Kidney (tissue), 14 donors: ENCODE data around the gene KMT2C. TPM values are rescaled to one million over a fixed set of nuclear protein-coding genes. Genes with fewer than 3 reads are reported as not detected.
"Not testable (repeated sequence)": the region's sequence is repeated elsewhere in the genome, so short reads cannot be mapped to it uniquely, and the experiment has no call there.

Experiments used
- DNase-seq, 5 donors: peaks; one replicate each; pipeline ENCODE4 v3.0.0-alpha.2; 2013 to 2020
- FAIRE-seq: peaks from 2 replicates; lab custom pipeline; 2012; peaks lifted over from hg19 to GRCh38; lab: Jason Lieb, UNC
- H3K27ac ChIP-seq, 2 donors: one replicate each; pipeline ENCODE4 v1.7.0; 2013; ENCODE audit warnings: low read depth in 2 of 2, low read length in 2 of 2, inconsistent platforms in 1 of 2
- H3K27me3 ChIP-seq: one replicate; pipeline ENCODE4 v1.7.1; 2013; ENCODE audit warnings: low read length, inconsistent platforms; ENCODE audit not compliant: control insufficient read depth, insufficient read depth
- H3K36me3 ChIP-seq, 3 donors: one replicate each; pipeline versions ENCODE4 v1.7.0 to v1.7.1; 2013; ENCODE audit warnings: low read length in 3 of 3, control low read depth in 1 of 3, inconsistent platforms in 1 of 3; ENCODE audit not compliant: insufficient read depth in 3 of 3, control insufficient read depth in 2 of 3
- H3K4me1 ChIP-seq, 3 donors: one replicate each; pipeline versions ENCODE4 v1.7.0 to v1.7.1; 2013; ENCODE audit warnings: low read length in 3 of 3, inconsistent platforms in 1 of 3, low read depth in 1 of 3; ENCODE audit not compliant: control insufficient read depth in 2 of 3, insufficient read depth in 2 of 3
- H3K4me3 ChIP-seq, 3 donors: one replicate each; pipeline versions ENCODE4 v1.7.0 to v1.8.1; 2013; ENCODE audit warnings: low read length in 3 of 3, control low read depth in 1 of 3, inconsistent platforms in 1 of 3
- H3K9ac ChIP-seq, 3 donors: one replicate each; pipeline versions ENCODE4 v1.7.0 to v1.7.1; 2013; ENCODE audit warnings: low read length in 3 of 3, control low read depth in 1 of 3, inconsistent platforms in 1 of 3
- H3K9me3 ChIP-seq, 3 donors: one replicate each; pipeline versions ENCODE4 v1.7.0 to v1.7.1; 2013; ENCODE audit warnings: low read length in 3 of 3, control low read depth in 1 of 3, inconsistent platforms in 1 of 3; ENCODE audit not compliant: control insufficient read depth in 2 of 3, insufficient read depth in 1 of 3
- intact Hi-C: fragments of 100-400 bp; cut with DNase I; formaldehyde crosslinking; loops from one replicate; pipeline ENCODE4 v1.11.1; 2022
- polyA plus RNA-seq: library from polyadenylated mRNA; stranded (reverse); fragments of 350-450 nt; fragmentation: Illumina TruSeq; extraction: RNeasy Lipid Tissue Mini Kit (QIAGEN cat#74804); gene quantifications from one replicate; pipeline ENCODE4 v1.2.3, GENCODE V29; 2014; ENCODE audit warnings: low read depth, low replicate concordance; ENCODE audit not compliant: insufficient read depth
- total RNA-seq: library from RNA; stranded (reverse); fragmentation: NEBNext Ultra II Directional; extraction: Animal tissue kit (Norgen Biotek cat#: 25700); gene quantifications from one replicate; pipeline ENCODE4 v1.2.1, GENCODE V29; 2021
- TF ChIP-seq, protein P1 (sequence below): IDR thresholded peaks from 3 replicates; pipeline ENCODE4 v1.5.1; 2012; ENCODE audit warnings: mild to moderate bottlenecking, moderate library complexity, borderline replicate concordance; ENCODE audit not compliant: insufficient read depth; ENCODE audit errors: extremely low read depth
- donor health status: control.
- donor health status: control.
- donor health status: control.
- donor health status: control.
- donor health status: control.
- donor health status: DM: yes; HTN: yes; CAD: no.
- donor health status: Normal renal cell carcinoma (clear cell type).

KMT2C gene
- total and polyA plus RNA-seq, 2 donors from 2014 or later, result 4.8 to 102 TPM

DNA sequence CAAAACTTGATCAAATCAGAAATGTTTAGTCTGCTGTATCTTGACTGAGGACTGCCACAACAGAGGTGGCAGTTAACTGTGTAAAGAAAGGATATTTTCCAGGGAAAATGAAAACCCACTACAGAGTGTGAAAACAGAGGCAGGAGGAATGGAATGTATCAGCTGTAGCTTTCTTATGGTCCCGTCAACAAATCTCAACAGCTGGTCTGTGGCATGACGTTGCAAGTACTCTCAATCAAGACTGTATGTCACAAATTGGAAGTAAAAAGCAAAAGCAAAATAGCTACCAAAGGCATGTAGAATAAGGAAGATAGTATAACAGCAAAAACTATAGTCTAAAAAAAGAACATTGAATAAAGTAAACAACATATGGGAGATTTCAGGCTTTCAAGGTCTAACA lies 123.5 kb downstream of the KMT2C start:
- Histone ChIP-seq H3K27ac (no peak overlapping the region), H3K9me3 (no peaks in the 10 kb centered on the region), H3K4me3 (no peak overlapping the region), H3K9ac (no peak overlapping the region), H3K4me1 (peaks cover 0 to 3% (median 0%) of the 10 kb centered on the region in 3 donors), H3K27me3 (no peaks in the 10 kb centered on the region), H3K36me3 (peaks cover 0 to 2% (median 0%) of the 10 kb centered on the region in 3 donors)
- intact Hi-C loops, result no loop called here
- FAIRE-seq (no peak), DNase-seq (peak in 2 of 5 donors; percentile 27 to 65)
- TF ChIP-seq, protein P1, sequence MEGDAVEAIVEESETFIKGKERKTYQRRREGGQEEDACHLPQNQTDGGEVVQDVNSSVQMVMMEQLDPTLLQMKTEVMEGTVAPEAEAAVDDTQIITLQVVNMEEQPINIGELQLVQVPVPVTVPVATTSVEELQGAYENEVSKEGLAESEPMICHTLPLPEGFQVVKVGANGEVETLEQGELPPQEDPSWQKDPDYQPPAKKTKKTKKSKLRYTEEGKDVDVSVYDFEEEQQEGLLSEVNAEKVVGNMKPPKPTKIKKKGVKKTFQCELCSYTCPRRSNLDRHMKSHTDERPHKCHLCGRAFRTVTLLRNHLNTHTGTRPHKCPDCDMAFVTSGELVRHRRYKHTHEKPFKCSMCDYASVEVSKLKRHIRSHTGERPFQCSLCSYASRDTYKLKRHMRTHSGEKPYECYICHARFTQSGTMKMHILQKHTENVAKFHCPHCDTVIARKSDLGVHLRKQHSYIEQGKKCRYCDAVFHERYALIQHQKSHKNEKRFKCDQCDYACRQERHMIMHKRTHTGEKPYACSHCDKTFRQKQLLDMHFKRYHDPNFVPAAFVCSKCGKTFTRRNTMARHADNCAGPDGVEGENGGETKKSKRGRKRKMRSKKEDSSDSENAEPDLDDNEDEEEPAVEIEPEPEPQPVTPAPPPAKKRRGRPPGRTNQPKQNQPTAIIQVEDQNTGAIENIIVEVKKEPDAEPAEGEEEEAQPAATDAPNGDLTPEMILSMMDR, result no peak

DNA sequence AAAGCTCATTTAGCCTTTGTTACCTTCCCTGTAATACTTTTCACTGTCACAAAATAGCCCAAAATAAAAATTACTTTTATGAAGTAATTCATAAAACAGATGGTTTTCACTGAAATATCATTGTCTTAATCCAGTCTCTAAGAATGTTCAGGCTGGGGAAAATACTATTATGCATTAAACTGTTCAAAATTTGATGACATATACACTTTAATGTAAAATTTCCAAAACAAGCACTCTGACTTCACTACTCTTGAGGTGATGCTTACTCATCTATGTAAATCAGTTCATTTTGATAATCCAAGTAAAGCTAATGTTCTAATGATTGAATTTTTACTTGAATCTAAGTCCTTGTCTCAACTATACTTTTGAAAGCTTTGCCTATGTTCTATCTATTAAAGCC lies 127.9 kb downstream of the KMT2C start:
- no peak overlapping the region for H3K27ac ChIP-seq
- no peaks in the 10 kb centered on the region for H3K27me3 ChIP-seq
- H3K9ac ChIP-seq, result no peak overlapping the region
- no peaks in the 10 kb centered on the region for H3K4me1 ChIP-seq
- H3K36me3 ChIP-seq, result peaks cover 2 to 12% (median 6%) of the 10 kb centered on the region in 3 donors
- DNase-seq (no peak), FAIRE-seq (no peak)
- H3K9me3 ChIP-seq, result no peaks in the 10 kb centered on the region
- TF ChIP-seq, protein P1, result no peak
- intact Hi-C loops, result no loop called here
- no peak overlapping the region for H3K4me3 ChIP-seq

DNA sequence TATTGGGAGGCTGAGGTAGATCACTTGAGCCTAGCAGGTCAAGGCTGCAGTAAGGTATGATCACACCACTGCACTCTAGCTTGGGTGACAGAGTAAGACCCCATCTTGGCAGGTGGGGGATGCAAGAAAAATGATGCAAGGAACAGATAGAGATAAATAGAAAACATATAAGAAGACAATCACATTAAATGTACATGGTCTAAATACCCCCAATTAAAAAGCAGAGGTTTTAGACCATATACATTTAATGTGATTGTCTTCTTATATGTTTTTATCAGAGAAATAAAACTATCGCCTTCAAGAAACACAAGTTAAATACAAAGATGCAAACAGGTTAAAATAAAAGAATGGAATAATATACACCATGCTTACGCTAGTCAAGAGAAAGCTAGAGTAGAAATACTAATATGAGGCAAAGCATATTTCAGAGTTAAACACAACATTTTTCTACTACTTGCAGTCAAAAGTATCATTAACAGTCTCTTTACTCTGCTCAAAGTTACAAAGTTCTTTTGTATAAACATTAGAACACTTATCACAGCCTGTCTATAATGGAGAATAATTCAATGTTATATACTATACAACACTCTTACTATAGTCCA lies 136.2 kb downstream of the KMT2C start:
- intact Hi-C loops, H3K36me3 ChIP-seq, H3K4me3 ChIP-seq, H3K9ac ChIP-seq, H3K27ac ChIP-seq, H3K9me3 ChIP-seq, FAIRE-seq, H3K4me1 ChIP-seq, DNase-seq, H3K27me3 ChIP-seq: not testable (repeated sequence)

DNA sequence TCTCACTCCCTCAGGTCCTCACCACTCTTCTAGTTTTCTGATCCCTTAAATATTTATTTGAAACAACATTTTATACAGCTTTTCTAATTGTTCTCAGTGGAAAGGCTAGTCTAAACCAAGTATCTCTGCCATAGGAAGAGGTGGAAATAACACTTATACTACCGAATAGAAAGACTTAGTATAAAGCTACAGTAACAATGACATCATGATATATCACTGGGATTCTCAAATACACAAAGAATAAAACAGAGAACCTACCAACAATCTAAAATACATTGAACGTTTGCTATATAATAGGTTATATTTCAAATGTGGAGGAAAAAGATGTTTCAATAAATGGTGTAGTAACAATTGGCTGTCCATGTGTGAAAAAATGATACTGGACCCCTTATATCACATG lies 142.9 kb downstream of the KMT2C start:
- peaks cover 0 to 4% (median 0%) of the 10 kb centered on the region in 3 donors for H3K36me3 ChIP-seq
- TF ChIP-seq, protein P1, result no peak
- DNase-seq (no peak), FAIRE-seq (no peak)
- no peaks in the 10 kb centered on the region for H3K4me1 ChIP-seq
- no peak overlapping the region for H3K27ac ChIP-seq
- H3K9me3 ChIP-seq, result peaks cover 0 to 5% (median 2%) of the 10 kb centered on the region in 3 donors
- H3K27me3 ChIP-seq, result no peaks in the 10 kb centered on the region
- no peak overlapping the region for H3K9ac ChIP-seq
- intact Hi-C loops, result no loop called here
- H3K4me3 ChIP-seq, result no peak overlapping the region

DNA sequence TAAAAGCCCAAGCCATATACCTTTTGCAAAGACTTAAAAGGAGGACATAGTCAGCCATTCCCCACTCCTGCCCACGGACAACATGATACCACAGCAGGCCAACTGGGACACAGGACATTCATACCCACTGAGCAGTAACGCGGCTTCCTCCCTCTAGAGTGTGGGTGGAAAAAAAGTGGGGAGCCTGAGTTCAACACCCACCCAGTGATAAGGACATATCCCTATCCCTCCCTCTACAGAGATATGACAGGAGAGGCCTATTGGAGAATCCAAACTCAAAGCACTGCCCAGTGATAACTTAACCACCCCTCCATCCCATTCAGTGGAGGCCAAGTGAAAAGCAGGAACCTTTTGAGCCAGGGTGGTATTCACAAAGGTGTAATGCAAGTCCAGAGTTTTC lies 148.8 kb downstream of the KMT2C start:
- H3K9me3 ChIP-seq, H3K4me3 ChIP-seq, H3K4me1 ChIP-seq, intact Hi-C loops, DNase-seq, FAIRE-seq, H3K27ac ChIP-seq, H3K36me3 ChIP-seq, H3K27me3 ChIP-seq, H3K9ac ChIP-seq: not testable (repeated sequence)

DNA sequence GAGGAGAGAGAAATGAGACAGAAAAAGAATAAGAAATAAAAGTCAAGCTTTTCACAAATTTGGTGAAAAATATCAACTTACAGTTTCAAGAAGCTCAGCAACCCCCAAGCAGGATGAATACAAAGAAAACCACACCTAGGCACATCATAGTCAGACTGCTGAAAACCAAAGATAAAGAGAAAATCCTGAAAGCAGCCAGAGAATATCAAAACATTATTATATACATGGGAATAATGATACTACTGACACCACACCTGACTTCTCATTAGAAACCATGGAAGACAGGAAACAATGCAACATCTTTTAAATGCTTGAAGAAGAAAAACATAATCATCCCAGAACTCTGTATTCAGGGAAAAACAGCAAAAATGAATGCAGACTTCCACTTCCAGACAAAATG lies 149.6 kb downstream of the KMT2C start:
- not testable (repeated sequence) for FAIRE-seq, H3K4me3 ChIP-seq

More for the DNA sequence above, 149.6 kb downstream of the KMT2C start:
- intact Hi-C loops, H3K9me3 ChIP-seq, DNase-seq, H3K9ac ChIP-seq, H3K36me3 ChIP-seq, H3K27me3 ChIP-seq, H3K27ac ChIP-seq, H3K4me1 ChIP-seq: not testable (repeated sequence)
